Measurements from ENCODE around the gene PPP1R9B. TPM values are rescaled to one million over a fixed set of nuclear protein-coding genes. Genes with fewer than 3 reads are reported as not detected.

Gene PPP1R9B
- total RNA-seq, 1 experiment from 2014 or later = 46.4 TPM

DNA sequence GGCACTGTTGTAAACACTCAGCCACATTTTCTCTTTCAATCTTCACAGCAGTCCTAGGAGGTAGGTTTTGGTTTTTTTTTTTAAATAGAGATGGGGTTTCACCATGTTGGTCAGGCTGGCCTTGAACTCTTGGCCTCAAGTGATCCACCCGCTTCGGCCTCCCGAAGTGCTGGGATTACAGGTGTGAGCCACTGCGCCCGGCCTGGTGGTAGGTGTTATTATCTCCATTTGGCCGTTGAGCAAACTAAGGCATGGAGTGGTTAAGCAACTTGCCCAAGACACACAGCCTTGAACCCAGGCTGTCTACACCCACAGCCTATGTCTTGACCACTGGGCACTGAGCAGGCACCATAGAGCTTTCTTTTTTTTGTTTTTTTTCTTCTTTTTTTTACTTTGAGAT lies 24.0 kb upstream of the PPP1R9B start:
- DNase-seq (ENCODE audit: low read depth) = no peak

GRCh38 chr17:50173335-50173941 lies 23.0 kb upstream of the PPP1R9B start:
- peak; percentile 68 for DNase-seq (ENCODE audit: low read depth)

DNA sequence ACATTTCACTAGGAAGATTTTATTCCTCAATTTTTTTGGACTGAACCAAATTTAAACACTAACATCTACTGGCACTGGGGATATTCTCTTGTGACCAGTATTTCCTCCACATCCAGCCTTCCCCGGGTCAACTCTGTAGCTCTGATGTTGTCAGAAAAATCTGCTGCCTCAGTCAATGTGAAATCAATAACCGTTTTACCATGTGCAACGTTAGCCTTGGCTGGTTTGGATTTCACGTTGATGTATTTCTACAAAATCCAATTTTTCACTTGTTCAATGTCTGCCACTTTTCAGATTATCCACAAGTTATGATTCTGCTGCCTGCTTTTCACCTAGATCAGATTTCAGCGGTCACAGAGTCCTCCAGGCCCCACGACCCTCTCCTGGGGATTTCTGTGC lies 22.5 kb upstream of the PPP1R9B start:
- DNase-seq (ENCODE audit: low read depth) = no peak

DNA sequence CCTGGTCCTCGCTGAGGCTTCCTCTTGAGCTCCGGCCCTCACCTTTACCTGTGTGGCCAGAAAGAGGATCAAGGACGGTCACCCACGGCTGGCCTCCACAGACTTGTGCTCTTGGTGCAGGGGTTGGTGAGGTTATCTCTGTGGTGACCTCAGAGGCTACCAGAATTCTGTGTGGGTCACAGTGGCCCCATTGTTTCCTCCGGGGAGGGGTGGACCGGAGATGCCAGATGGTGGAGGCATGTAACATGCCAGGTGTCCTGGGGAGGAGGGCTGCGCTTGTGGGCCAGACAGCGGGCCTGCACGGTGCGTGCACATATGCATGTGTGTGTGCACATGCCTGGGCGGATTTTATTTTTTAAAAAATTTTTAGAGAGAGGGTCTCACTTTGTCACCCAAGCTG lies 21.7 kb upstream of the PPP1R9B start:
- no peak for DNase-seq (ENCODE audit: low read depth)

DNA sequence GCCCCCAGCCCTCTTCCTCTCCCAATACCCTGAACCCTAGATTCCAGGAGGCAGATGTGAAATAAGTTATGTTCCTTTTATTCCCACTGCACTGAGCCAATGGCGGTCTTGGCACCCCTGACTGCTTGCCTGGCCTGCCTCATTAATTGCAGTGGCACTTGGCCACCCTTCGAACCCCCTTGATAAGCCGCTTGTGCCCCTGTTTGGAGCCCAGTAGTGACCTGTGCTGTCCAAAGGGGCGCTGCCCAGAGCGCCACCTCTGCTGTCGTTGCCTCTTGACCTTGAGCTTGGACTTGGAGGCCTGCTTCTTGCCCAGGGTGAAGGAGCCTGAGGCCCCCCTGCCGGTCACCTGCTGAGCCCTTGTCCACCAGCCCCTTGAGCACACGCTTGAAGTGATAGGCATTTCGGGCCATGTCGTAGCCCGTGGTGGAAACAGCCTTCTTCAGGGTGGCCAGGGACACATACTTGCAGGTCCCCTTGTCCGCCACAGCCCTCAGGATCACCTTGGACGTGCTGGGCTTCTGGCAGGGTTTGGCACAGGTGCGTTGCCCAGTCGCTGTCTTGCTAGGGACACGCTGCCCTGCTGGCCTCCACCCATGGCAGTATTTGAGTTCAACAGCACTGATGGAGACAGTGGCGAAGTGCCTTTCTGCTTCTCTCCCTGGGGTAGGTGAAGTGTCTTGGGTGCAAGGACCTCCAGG lies 21.0 kb upstream of the PPP1R9B start:
- DNase-seq (ENCODE audit: low read depth) = no peak

- peak; percentile 58 for DNase-seq (ENCODE audit: low read depth)
Observed at GRCh38 chr17:50170662-50171370, 20.3 kb upstream of the PPP1R9B start.

- DNase-seq (ENCODE audit: low read depth) = no peak
Observed at GRCh38 chr17:50169881-50170459, 19.5 kb upstream of the PPP1R9B start.

- DNase-seq (ENCODE audit: low read depth) = peak; percentile 73
Observed at GRCh38 chr17:50169121-50169764, 18.8 kb upstream of the PPP1R9B start.

DNA sequence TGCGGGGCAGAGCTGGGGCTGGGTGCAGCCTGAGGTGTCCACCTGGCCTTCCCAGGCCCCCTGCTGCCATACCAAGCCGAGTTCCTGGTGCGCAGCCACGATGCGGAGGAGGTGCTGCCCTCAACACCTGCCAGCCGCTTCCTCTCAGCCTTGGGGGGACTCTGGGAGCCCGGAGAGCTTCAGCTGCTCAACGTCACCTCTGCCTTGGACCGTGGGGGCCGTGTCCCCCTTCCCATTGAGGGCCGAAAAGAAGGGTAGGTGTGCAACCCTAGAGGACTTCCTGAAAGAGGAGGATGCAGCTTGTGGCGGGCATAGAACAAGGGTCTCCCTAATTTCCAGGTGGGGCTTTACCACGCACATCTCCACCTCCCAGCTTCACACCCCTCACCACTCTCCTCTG lies 17.8 kb upstream of the PPP1R9B start:
- DNase-seq (ENCODE audit: low read depth) = no peak

DNA sequence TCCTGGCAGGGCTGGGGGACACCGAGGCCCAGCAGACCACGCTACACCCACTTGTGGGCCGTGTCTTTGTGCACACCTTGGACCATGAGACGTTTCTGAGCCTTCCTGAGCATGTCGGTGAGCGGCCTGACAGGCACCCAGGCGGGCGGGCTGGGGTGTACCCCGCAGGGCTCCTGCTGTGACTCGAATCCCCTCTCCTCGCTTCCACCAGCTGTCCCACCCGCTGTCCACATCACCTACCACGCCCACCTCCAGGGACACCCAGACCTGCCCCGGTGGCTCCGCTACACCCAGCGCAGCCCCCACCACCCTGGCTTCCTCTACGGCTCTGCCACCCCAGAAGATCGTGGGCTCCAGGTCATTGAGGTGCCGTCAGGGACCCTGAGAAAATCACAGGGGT lies 16.9 kb upstream of the PPP1R9B start:
- no peak for DNase-seq (ENCODE audit: low read depth)

DNA sequence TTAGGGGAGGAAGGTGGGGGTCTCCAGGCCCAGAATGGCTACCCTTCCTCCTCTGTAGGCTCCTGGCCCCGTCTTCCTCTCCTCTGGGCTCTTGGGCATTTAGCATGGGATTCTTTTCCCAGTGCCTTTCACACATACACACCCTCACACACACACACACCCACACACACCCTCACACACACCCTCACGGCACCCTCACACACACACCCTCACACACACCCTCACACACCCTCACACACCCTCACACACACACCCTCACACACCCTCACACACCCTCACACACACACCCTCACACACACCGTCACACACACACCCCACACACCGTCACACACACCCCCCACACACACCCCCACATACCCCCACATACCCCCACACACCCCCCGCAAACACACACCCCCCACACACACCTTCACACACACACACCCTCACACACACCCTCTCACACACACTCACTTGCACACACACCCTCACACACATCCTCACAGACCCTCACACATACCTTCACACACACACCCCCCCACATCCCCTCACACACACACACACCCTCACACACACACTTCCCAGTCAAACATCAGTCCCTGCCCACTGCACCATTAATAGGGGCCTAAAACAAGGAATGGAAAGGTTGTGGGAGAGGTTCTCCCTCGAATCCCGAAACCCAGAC lies 16.2 kb upstream of the PPP1R9B start:
- no peak for DNase-seq (ENCODE audit: low read depth)

DNA sequence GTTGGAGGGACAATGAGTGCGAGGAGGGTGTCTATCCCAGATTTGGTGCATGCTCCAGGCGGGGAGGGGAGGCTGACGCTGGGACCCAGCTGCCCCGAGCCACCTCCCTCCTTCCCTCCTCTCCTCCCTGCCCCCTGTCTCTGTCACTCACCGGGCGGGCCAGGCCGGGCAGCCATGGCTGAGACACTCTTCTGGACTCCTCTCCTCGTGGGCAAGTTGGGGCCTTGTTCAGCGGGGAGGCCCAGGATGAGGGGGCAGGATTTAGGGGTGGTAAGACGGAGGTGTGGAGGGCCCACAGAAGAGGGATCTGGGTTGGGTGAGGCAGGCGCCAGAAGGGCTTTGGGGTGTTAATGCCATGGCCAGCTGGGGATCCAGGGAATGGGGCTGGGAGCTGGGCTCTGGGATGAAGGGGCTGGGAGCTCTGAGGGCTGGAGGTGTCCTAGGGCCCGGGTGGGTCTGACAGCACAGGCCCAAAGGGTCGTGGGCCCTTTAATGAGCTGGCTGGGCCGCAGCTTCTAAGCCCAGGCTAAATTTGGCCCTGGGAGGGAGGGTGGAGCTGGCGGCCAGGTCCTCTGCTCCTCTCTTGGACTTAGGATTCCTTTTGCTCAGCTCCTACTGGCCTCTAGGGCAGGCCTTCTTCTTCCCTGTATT lies 15.5 kb upstream of the PPP1R9B start, which contains the start of gene SGCA:
Gene SGCA, plus strand, starts transcription at position 139 of the 651 bp plus-strand sequence. Its CDS starts 36 bp downstream, at position 175.
- DNase-seq (ENCODE audit: low read depth) = no peak

- DNase-seq (ENCODE audit: low read depth) = no peak
Observed at GRCh38 chr17:50165466-50165865, 15.0 kb upstream of the PPP1R9B start.

GRCh38 chr17:50165066-50165465 lies 14.6 kb upstream of the PPP1R9B start:
- DNase-seq (ENCODE audit: low read depth) = no peak

GRCh38 chr17:50164697-50164988 lies 14.2 kb upstream of the PPP1R9B start:
- DNase-seq (ENCODE audit: low read depth) = no peak

GRCh38 chr17:50163843-50164696 lies 13.6 kb upstream of the PPP1R9B start:
- no peak for DNase-seq (ENCODE audit: low read depth)

- DNase-seq (ENCODE audit: low read depth) = no peak
Observed at GRCh38 chr17:50162466-50163254, 12.2 kb upstream of the PPP1R9B start.

DNA sequence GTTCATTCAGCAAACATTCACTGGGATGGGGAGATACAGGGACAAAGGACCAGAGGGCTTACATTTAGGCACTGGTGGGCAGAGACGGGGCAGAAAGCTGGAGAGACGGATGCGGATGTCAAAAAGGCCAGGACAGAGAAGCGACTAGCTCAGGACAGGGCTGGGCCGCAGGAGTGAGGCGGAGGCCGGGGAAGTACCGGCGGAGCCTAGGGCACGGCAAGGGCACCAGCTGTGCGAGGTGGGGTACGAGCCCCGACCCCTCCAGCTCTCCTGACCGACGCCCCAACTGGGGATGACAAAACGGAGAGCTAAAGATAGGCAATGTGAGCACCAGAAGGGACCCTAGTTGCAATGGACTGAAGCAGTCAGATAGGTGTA lies 11.4 kb upstream of the PPP1R9B start:
- no peak for DNase-seq (ENCODE audit: low read depth)

Measured in HT1080 (cell line).